Stimulated activated CD4-positive, alpha-beta T cell treated with anti-CD3 and anti-CD28 coated beads, Interleukin-1b, Interleukin-23, amount 100 ng/mL, for 48 hours (primary cell): ENCODE data around the gene NPAT.
A peak's percentile ranks its signal among the peaks of the same experiment; 100 is the strongest.
"Not testable (repeated sequence)": the region's sequence is repeated elsewhere in the genome, so short reads cannot be mapped to it uniquely, and the experiment has no call there.

ENCODE experiments used
- DNase-seq: peaks from one replicate; pipeline ENCODE4 v3.0.0-alpha.2; 2020

The NPAT gene

GRCh38 chr11:108147150-108147549, 75.3 kb downstream of the NPAT start:
- DNase-seq, result no peak

GRCh38 chr11:108144615-108145014, 77.8 kb downstream of the NPAT start:
- DNase-seq, result no peak

- no peak for DNase-seq
Observed at GRCh38 chr11:108142304-108142703, 80.1 kb downstream of the NPAT start.

GRCh38 chr11:108137212-108137611, 85.2 kb downstream of the NPAT start:
- DNase-seq, result no peak

- DNase-seq, result peak; percentile 38
Observed at GRCh38 chr11:108135845-108136544, 86.4 kb downstream of the NPAT start.

- DNase-seq, result not testable (repeated sequence)
Observed at GRCh38 chr11:108132993-108133538, 89.4 kb downstream of the NPAT start.

- no peak for DNase-seq
Observed at GRCh38 chr11:108131993-108132392, 90.4 kb downstream of the NPAT start.

GRCh38 chr11:108128772-108129171, 93.7 kb downstream of the NPAT start:
- no peak for DNase-seq

- DNase-seq, result no peak
Observed at GRCh38 chr11:108125096-108125495, 97.3 kb downstream of the NPAT start.

GRCh38 chr11:108122166-108122628, 100.2 kb downstream of the NPAT start:
- DNase-seq, result no peak

- peak; percentile 95 for DNase-seq
Observed at GRCh38 chr11:108121274-108122155, 100.9 kb downstream of the NPAT start, which contains the start of gene ACAT1. Gene ACAT1 (plus strand): TSS chr11:108121567. CDS start chr11:108121607, 40 bp downstream.

- not testable (repeated sequence) for DNase-seq
Observed at GRCh38 chr11:108120936-108121273, 101.5 kb downstream of the NPAT start.

GRCh38 chr11:108117746-108118371, 104.6 kb downstream of the NPAT start:
- DNase-seq, result no peak

- no peak for DNase-seq
Observed at GRCh38 chr11:108115500-108116140, 106.8 kb downstream of the NPAT start.

GRCh38 chr11:108112057-108112456, 110.4 kb downstream of the NPAT start:
- DNase-seq, result no peak

- DNase-seq, result no peak
Observed at GRCh38 chr11:108111126-108111525, 111.3 kb downstream of the NPAT start.
